A673 (cell line): Measurements from ENCODE around the gene PCBP2.

Experiments
- CTCF ChIP-seq: fragments of 300-800, 200-600 bp; sonication (generic); conservative IDR thresholded peaks from 2 replicates; pipeline ENCODE4 v1.5.1; 2017; ENCODE audit warnings: low read depth, mild to moderate bottlenecking, antibody characterized with exemption, low read length, moderate library complexity, mixed read lengths
- EZH2 ChIP-seq: fragments of 200-600 bp; sonication (generic); IDR thresholded peaks from 2 replicates; pipeline ENCODE4 v1.6.1; 2017; ENCODE audit warnings: borderline replicate concordance, low read depth, mild to moderate bottlenecking, mixed read lengths, antibody characterized with exemption, low read length; ENCODE audit not compliant: poor library complexity, severe bottlenecking

- TF ChIP-seq CTCF: no peak
- no peak for TF ChIP-seq EZH2
Observed at GRCh38 chr12:53502983-53503728, 51.3 kb downstream of the PCBP2 start.
